GM19043 (cell line): ENCODE measurements around the gene ABCF1.

Experiments
- ATAC-seq: cut with Tn5 transposase; IDR thresholded peaks from one replicate; pipeline ENCODE4 v1.9.1; 2021; ENCODE audit warnings: low read depth; ENCODE audit not compliant: unreplicated experiment

Gene ABCF1

GRCh38 chr6:30599625-30600324 is 28.5 kb downstream of the ABCF1 start:
- ATAC-seq, result no peak

GRCh38 chr6:30600451-30600961 is 29.3 kb downstream of the ABCF1 start:
- no peak for ATAC-seq

GRCh38 chr6:30601436-30601814 is 30.2 kb downstream of the ABCF1 start:
- ATAC-seq, result no peak

GRCh38 chr6:30601815-30602641 is 30.8 kb downstream of the ABCF1 start:
- ATAC-seq, result no peak

GRCh38 chr6:30603961-30604360 is 32.7 kb downstream of the ABCF1 start:
- no peak for ATAC-seq

- ATAC-seq, result no peak
Measured at GRCh38 chr6:30610065-30610464, 38.8 kb downstream of the ABCF1 start.

- no peak for ATAC-seq
Measured at GRCh38 chr6:30611150-30611855, 40.1 kb downstream of the ABCF1 start.

- ATAC-seq, result no peak
Measured at GRCh38 chr6:30611856-30612194, 40.6 kb downstream of the ABCF1 start.

- no peak for ATAC-seq
Measured at GRCh38 chr6:30612213-30612612, 41.0 kb downstream of the ABCF1 start.

- no peak for ATAC-seq
Measured at GRCh38 chr6:30612687-30613248, 41.5 kb downstream of the ABCF1 start.

GRCh38 chr6:30613251-30614043 is 42.2 kb downstream of the ABCF1 start:
- no peak for ATAC-seq

- no peak for ATAC-seq
Measured at GRCh38 chr6:30614044-30614842, 43.0 kb downstream of the ABCF1 start.

GRCh38 chr6:30614843-30615218 is 43.6 kb downstream of the ABCF1 start:
- ATAC-seq, result peak; percentile 44

- ATAC-seq, result no peak
Measured at GRCh38 chr6:30615219-30615957, 44.1 kb downstream of the ABCF1 start.

- ATAC-seq, result no peak
Measured at GRCh38 chr6:30615958-30616810, 44.9 kb downstream of the ABCF1 start.

GRCh38 chr6:30616811-30617564 is 45.7 kb downstream of the ABCF1 start, which contains the start of gene PPP1R10:
Gene PPP1R10, minus strand, starts transcription at chr6:30617243. Its CDS starts 7,299 bp downstream, at chr6:30609944.
- peak; percentile 65 for ATAC-seq
